Suprapubic skin (tissue), 4 donors: ENCODE results near the gene TCHP. TPM values are rescaled to one million over a fixed set of nuclear protein-coding genes. Genes with fewer than 3 reads are reported as not detected.

Source experiments
- DNase-seq, 2 donors: peaks; one replicate each; pipeline ENCODE4 v3.0.0-alpha.2; 2019; ENCODE audit warnings: low spot score in 2 of 2
- H3K27ac ChIP-seq: fragments of 200-600 bp; sonication (generic); one replicate; pipeline ENCODE4 v1.5.1; 2019
- H3K27me3 ChIP-seq: fragments of 200-600 bp; sonication (generic); one replicate; pipeline ENCODE4 v1.5.1; 2019
- H3K36me3 ChIP-seq: fragments of 200-600 bp; sonication (generic); one replicate; pipeline ENCODE4 v1.5.1; 2019
- H3K4me1 ChIP-seq: fragments of 200-600 bp; sonication (generic); one replicate; pipeline ENCODE4 v1.5.1; 2019
- H3K4me3 ChIP-seq: fragments of 200-600 bp; sonication (generic); one replicate; pipeline ENCODE4 v1.5.1; 2019; ENCODE audit warnings: mild to moderate bottlenecking
- H3K9me3 ChIP-seq: fragments of 200-600 bp; sonication (generic); one replicate; pipeline ENCODE4 v1.5.1; 2019
- EP300 ChIP-seq: sonication (generic); formaldehyde crosslinking; IDR thresholded peaks from one replicate; pipeline ENCODE4 v1.6.1; 2017; ENCODE audit warnings: antibody characterized with exemption
- POLR2A ChIP-seq, 2 donors: fragments of 450-650 bp; IDR thresholded peaks; one replicate each; pipeline ENCODE4 v1.6.1; 2017; ENCODE audit warnings: antibody characterized with exemption in 2 of 2, mild to moderate bottlenecking in 2 of 2, moderate library complexity in 2 of 2
- POLR2AphosphoS5 ChIP-seq, 3 donors: sonication (generic); formaldehyde crosslinking; IDR thresholded peaks; one replicate each; pipeline ENCODE4 v1.6.1; 2017; ENCODE audit warnings: antibody characterized with exemption in 3 of 3
- WGBS: methylation state at CpG from one replicate; pipeline ENCODE4 v1.1.5; 2018; 5-methylcytosine and 5-hydroxymethylcytosine counted together
- total RNA-seq, 4 donors: library from RNA; depleted of rRNA; stranded (reverse); fragments of >200 nt; gene quantifications; one replicate each; pipeline ENCODE4 v1.1.0, GENCODE V29; 2016
- TF ChIP-seq, protein P1 (sequence below), 2 donors: fragments of 200-600 bp in 1 of 2; fragments of 450-650 bp in 1 of 2; sonication (generic) in 1 of 2; IDR thresholded peaks; one replicate each; pipeline ENCODE4 v1.5.1; 2016 to 2019; ENCODE audit warnings: antibody characterized with exemption in 2 of 2, mild to moderate bottlenecking in 1 of 2, moderate library complexity in 1 of 2

Gene TCHP
- total RNA-seq, 4 donors from 2014 or later: 22.6 to 96.4 (median 36.6) TPM

DNA sequence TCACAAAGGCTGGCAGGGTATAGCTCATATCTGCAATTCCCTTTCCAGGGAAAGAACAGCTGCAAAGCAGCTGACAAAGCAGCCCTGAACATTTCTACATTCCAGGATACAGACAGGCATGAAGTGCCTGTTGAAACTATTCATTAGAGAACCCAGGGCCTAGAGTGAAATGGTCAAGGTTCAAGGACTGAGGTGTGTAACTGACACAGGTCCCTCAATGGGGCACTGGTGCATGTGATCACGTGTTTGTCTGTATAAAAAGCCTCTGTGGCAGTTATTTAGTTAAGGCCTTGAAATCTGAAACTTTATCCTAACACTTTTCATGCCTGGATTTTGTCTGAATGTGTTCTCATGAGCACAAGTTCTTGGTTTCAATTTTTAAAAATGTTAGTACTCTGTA, 49.0 kb downstream of the TCHP start:
- H3K4me1 ChIP-seq: peaks cover 24% of the 10 kb centered on the region
- H3K27ac ChIP-seq: no peak overlapping the region
- no peaks in the 10 kb centered on the region for H3K9me3 ChIP-seq
- no peaks in the 10 kb centered on the region for H3K27me3 ChIP-seq
- no peak for DNase-seq
- 65% methylated on average over 1 of the region's 1 CpG for WGBS
- no peak overlapping the region for H3K4me3 ChIP-seq
- TF ChIP-seq POLR2AphosphoS5 (IDR thresholded peaks at IDR 0.05) (no peak), EP300 (no peak), POLR2A (IDR thresholded peaks at IDR 0.05) (no peak)
- TF ChIP-seq, protein P1, sequence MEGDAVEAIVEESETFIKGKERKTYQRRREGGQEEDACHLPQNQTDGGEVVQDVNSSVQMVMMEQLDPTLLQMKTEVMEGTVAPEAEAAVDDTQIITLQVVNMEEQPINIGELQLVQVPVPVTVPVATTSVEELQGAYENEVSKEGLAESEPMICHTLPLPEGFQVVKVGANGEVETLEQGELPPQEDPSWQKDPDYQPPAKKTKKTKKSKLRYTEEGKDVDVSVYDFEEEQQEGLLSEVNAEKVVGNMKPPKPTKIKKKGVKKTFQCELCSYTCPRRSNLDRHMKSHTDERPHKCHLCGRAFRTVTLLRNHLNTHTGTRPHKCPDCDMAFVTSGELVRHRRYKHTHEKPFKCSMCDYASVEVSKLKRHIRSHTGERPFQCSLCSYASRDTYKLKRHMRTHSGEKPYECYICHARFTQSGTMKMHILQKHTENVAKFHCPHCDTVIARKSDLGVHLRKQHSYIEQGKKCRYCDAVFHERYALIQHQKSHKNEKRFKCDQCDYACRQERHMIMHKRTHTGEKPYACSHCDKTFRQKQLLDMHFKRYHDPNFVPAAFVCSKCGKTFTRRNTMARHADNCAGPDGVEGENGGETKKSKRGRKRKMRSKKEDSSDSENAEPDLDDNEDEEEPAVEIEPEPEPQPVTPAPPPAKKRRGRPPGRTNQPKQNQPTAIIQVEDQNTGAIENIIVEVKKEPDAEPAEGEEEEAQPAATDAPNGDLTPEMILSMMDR (IDR thresholded peaks at IDR 0.05): no peak
- H3K36me3 ChIP-seq: peaks cover 79% of the 10 kb centered on the region

DNA sequence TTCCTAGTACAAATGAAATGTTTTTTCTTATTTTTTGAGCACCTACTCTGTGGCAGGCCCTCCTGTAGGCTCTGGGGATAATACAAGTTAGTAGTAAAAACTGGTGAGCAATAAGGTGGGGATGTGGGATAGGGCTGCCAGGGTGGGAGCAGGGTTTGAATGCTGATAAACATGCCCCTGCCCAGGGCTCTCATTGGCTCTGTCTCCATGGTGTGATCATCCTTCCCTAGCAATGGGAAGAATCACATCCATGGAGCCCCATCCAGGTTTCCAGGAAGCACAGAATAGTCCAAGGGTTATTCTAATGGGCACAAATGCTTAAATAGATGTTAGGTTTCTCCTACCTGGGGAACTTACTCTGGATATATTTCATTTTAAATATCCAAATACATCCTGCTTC, 50.6 kb downstream of the TCHP start:
- no peak overlapping the region for H3K27ac ChIP-seq
- H3K4me1 ChIP-seq: peaks cover 24% of the 10 kb centered on the region
- TF ChIP-seq POLR2AphosphoS5 (IDR thresholded peaks at IDR 0.05): no peak
- DNase-seq: no peak
- H3K4me3 ChIP-seq: no peak overlapping the region
- H3K9me3 ChIP-seq: no peaks in the 10 kb centered on the region
- H3K27me3 ChIP-seq: no peaks in the 10 kb centered on the region
- peaks cover 83% of the 10 kb centered on the region for H3K36me3 ChIP-seq

DNA sequence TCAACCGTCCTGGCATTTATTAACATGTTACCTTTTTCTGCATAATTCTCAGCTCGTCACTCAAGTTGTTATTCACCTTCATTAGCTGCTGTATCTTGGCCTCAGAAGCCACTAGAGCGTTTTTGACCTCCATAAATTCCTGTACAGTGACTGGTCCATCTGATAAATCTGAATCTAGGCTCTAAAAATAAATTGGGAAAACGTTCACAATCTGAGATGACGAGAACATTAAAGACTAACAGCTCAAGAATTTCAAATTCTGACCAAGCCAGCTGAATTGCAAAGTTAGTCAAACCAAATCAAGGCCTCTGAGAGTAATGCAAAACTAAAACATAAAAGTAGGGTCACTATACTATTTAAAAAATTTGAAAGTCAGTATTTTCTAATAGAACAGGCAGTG, 51.1 kb downstream of the TCHP start:
- peaks cover 24% of the 10 kb centered on the region for H3K4me1 ChIP-seq
- H3K27ac ChIP-seq: no peak overlapping the region
- no peak for DNase-seq
- peaks cover 89% of the 10 kb centered on the region for H3K36me3 ChIP-seq
- WGBS: 65% methylated on average over 5 of the region's 5 CpGs
- H3K4me3 ChIP-seq: no peak overlapping the region
- no peak for TF ChIP-seq EP300
- no peak for TF ChIP-seq POLR2AphosphoS5 (IDR thresholded peaks at IDR 0.05)
- TF ChIP-seq POLR2A (IDR thresholded peaks at IDR 0.05): no peak
- TF ChIP-seq, protein P1 (IDR thresholded peaks at IDR 0.05): no peak
- H3K27me3 ChIP-seq: no peaks in the 10 kb centered on the region
- H3K9me3 ChIP-seq: no peaks in the 10 kb centered on the region

DNA sequence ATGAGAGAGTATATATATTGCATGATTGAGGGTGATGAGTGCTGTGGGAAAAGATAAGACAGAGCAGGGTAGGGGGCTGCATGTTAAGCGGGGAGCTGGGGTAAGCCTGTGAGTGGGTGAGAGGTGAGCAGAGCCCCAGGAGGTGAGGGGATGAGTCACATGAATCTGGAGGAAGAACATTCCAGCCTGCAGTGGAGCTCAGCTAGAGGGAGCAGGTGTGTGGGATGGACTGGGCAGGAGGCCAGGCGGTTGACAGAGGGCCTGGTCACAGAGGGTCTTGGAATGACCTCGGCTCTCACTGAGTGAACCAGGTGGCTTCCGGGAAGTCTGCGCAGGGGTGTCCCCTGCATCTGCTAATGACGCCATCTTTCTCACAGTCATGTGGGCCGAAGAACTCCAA, 51.7 kb downstream of the TCHP start:
- 91% methylated on average over 7 of the region's 7 CpGs for WGBS

DNA sequence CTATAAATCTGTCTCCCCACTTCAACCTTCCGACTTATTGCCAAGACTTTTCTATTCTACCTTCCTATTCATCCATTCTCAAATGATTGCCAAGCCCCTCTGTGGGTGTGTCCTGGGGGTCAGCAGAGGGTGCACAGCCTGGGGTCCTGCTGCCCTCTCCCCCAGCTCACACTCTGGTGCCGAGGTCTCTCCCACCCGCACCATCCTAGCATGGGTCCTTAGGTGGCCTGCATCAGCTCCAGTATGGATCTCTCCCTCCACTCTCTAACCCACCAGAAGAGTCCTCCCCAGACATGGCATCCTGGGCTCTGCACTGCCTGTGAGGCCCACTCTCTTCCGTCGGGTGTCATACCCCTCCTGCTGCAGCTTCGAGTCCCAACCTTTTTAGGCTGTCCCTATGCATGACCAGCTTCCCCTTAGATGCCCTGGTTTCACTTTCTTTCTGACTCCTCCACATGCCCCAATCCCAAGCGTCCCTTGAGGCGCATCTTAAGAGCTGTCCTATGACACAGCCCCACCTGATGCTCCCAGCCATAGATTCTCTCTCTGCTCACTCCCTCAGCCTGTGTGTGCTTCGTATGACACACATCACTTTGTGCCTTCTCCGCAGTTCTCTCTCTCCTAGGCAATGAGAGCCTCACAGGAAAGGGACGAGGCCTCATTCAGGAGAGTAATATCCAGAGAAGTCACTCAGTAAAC, 52.2 kb downstream of the TCHP start:
- Histone ChIP-seq H3K27me3 (no peaks in the 10 kb centered on the region), H3K4me3 (no peak overlapping the region), H3K36me3 (peaks cover 92% of the 10 kb centered on the region), H3K27ac (no peak overlapping the region), H3K9me3 (no peaks in the 10 kb centered on the region), H3K4me1 (peaks cover 18% of the 10 kb centered on the region)
- DNase-seq: no peak
- no peak for TF ChIP-seq POLR2AphosphoS5 (IDR thresholded peaks at IDR 0.05)
- TF ChIP-seq, protein P1 (IDR thresholded peaks at IDR 0.05): no peak
- no peak for TF ChIP-seq EP300
- TF ChIP-seq POLR2A (IDR thresholded peaks at IDR 0.05): no peak
- WGBS: 83% methylated on average over 11 of the region's 11 CpGs

More for the DNA sequence above, 51.7 kb downstream of the TCHP start:
- Histone ChIP-seq H3K36me3 (peaks cover 92% of the 10 kb centered on the region), H3K27ac (no peak overlapping the region), H3K4me3 (no peak overlapping the region), H3K4me1 (peaks cover 24% of the 10 kb centered on the region), H3K27me3 (no peaks in the 10 kb centered on the region), H3K9me3 (no peaks in the 10 kb centered on the region)
- DNase-seq: no peak
- TF ChIP-seq, protein P1 (IDR thresholded peaks at IDR 0.05): no peak
- no peak for TF ChIP-seq POLR2AphosphoS5 (IDR thresholded peaks at IDR 0.05)
- TF ChIP-seq POLR2A (IDR thresholded peaks at IDR 0.05): no peak
- TF ChIP-seq EP300: no peak

DNA sequence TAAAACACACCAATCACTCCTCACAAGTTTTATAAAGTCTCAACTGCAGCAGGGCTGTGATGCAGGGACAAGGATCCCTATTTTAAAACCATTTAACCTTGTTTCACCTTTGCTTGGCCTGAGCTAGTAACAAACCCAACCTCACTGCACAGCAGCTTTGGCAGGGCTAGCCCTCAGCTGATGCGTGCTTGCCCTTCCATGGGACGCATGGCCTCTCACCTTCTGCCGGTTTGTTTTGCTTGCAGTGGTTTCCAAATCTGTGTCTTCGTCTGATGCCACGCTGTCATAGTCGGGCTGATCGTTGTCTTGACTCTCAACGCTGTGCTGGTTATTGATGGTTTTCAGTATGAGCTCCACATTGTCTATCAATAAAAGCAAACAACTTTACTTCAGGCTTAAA, 52.8 kb downstream of the TCHP start:
- Histone ChIP-seq H3K4me3 (no peak overlapping the region), H3K9me3 (no peaks in the 10 kb centered on the region), H3K4me1 (peaks cover 12% of the 10 kb centered on the region), H3K27me3 (no peaks in the 10 kb centered on the region), H3K36me3 (peaks cover 92% of the 10 kb centered on the region), H3K27ac (no peak overlapping the region)
- 96% methylated on average over 8 of the region's 8 CpGs for WGBS
- TF ChIP-seq POLR2AphosphoS5 (IDR thresholded peaks at IDR 0.05) (no peak), EP300 (no peak), POLR2A (IDR thresholded peaks at IDR 0.05) (no peak)
- TF ChIP-seq, protein P1 (IDR thresholded peaks at IDR 0.05): no peak
- no peak for DNase-seq
